Activated gamma-delta T cell (primary cell): ENCODE data around the gene RAPGEF1.

Experiments used
- DNase-seq: peaks from one replicate; lab custom pipeline; 2025; lab: John Stamatoyannopoulos, UW

Gene RAPGEF1

GRCh38 chr9:131707733-131708157 is 32.1 kb downstream of the RAPGEF1 start:
- no peak for DNase-seq

GRCh38 chr9:131707050-131707449 is 32.8 kb downstream of the RAPGEF1 start:
- no peak for DNase-seq

- DNase-seq, result no peak
These were observed 33.3 kb downstream of the RAPGEF1 start for GRCh38 chr9:131706608-131706970.

- no peak for DNase-seq
These were observed 34.9 kb downstream of the RAPGEF1 start for GRCh38 chr9:131704988-131705387.

GRCh38 chr9:131704141-131704983 is 35.5 kb downstream of the RAPGEF1 start:
- DNase-seq, result no peak

- DNase-seq, result no peak
These were observed 36.2 kb downstream of the RAPGEF1 start for GRCh38 chr9:131703697-131704096.

GRCh38 chr9:131702911-131703310 is 37.0 kb downstream of the RAPGEF1 start:
- no peak for DNase-seq

- DNase-seq, result no peak
These were observed 38.0 kb downstream of the RAPGEF1 start for GRCh38 chr9:131701789-131702337.

GRCh38 chr9:131701436-131701781 is 38.5 kb downstream of the RAPGEF1 start:
- no peak for DNase-seq

GRCh38 chr9:131700765-131701435 is 39.0 kb downstream of the RAPGEF1 start:
- no peak for DNase-seq

GRCh38 chr9:131700076-131700475 is 39.8 kb downstream of the RAPGEF1 start:
- no peak for DNase-seq

- DNase-seq, result no peak
These were observed 41.3 kb downstream of the RAPGEF1 start for GRCh38 chr9:131698618-131698985.

GRCh38 chr9:131697908-131698617 is 41.8 kb downstream of the RAPGEF1 start:
- no peak for DNase-seq

GRCh38 chr9:131697097-131697496 is 42.8 kb downstream of the RAPGEF1 start:
- no peak for DNase-seq

GRCh38 chr9:131695836-131696460 is 43.9 kb downstream of the RAPGEF1 start:
- DNase-seq, result no peak

GRCh38 chr9:131695366-131695765 is 44.5 kb downstream of the RAPGEF1 start:
- no peak for DNase-seq

GRCh38 chr9:131693651-131694597 is 46.0 kb downstream of the RAPGEF1 start:
- DNase-seq, result no peak

- no peak for DNase-seq
These were observed 47.0 kb downstream of the RAPGEF1 start for GRCh38 chr9:131692612-131693562.

GRCh38 chr9:131691969-131692611 is 47.8 kb downstream of the RAPGEF1 start:
- no peak for DNase-seq
